Gastrocnemius medialis (tissue), 4 donors: ENCODE data around the gene AIDA.

Experiments
- CTCF ChIP-seq, 5 experiments: fragments of 450-650 bp in 3 of 5; fragments of 200-600 bp in 2 of 5; sonication (generic) in 2 of 5; IDR thresholded peaks in 4 of 5; conservative IDR thresholded peaks in 1 of 5; 1 replicate in 4 of 5; 2 replicates in 1 of 5; pipeline ENCODE4 v1.5.1; 2016 to 2019; ENCODE audit warnings: antibody characterized with exemption in 5 of 5, mild to moderate bottlenecking in 3 of 5, moderate library complexity in 3 of 5
- POLR2A ChIP-seq, 2 donors: fragments of 450-650 bp; IDR thresholded peaks; one replicate each; pipeline ENCODE4 v1.6.1; 2017; ENCODE audit warnings: antibody characterized with exemption in 2 of 2, mild to moderate bottlenecking in 2 of 2, moderate library complexity in 2 of 2

- no peak for TF ChIP-seq CTCF (IDR thresholded peaks at IDR 0.05 in 4 of 5, conservative IDR thresholded peaks at IDR 0.05 in 1 of 5)
- TF ChIP-seq POLR2A (IDR thresholded peaks at IDR 0.05), result no peak
Measured at GRCh38 chr1:222656391-222657155, 55.7 kb downstream of the AIDA start.
